ENCODE data around the gene SEC14L5. TPM values are rescaled to one million over a fixed set of nuclear protein-coding genes. Genes with fewer than 3 reads are reported as not detected.
A peak's percentile ranks its signal among the peaks of the same experiment; 100 is the strongest.
"Not testable (repeated sequence)": the region's sequence is repeated elsewhere in the genome, so short reads cannot be mapped to it uniquely, and the experiment has no call there.

SEC14L5 gene
- total and polyA plus RNA-seq, 5 donors from 2014 or later, result 1.5 TPM; not detected in 4

GRCh38 chr16:4924593-4925292 lies 33.4 kb upstream of the SEC14L5 start:
- H3K9me3 ChIP-seq (ENCODE audit: control insufficient read depth in 2 of 2, low read length in 2 of 2), result peaks cover 8 to 13% of the 10 kb centered on the region in 2 experiments
- ATAC-seq (ENCODE audit: low read depth in 2 of 2) (no peak), DNase-seq (no peak)
- no peaks in the 10 kb centered on the region for H3K4me1 ChIP-seq (ENCODE audit: control insufficient read depth, insufficient read depth, low read length, poor library complexity, severe bottlenecking)
- no peak overlapping the region for H3K4me3 ChIP-seq (ENCODE audit: low read depth, low read length)
- no peaks in the 10 kb centered on the region for H3K36me3 ChIP-seq (ENCODE audit: control insufficient read depth, insufficient read depth, low read length)
- Mint-ChIP-seq H3K27ac (no peak overlapping the region), H3K27me3 (peaks cover 14% of the 10 kb centered on the region), H3K36me3 (no peaks in the 10 kb centered on the region), H3K4me1 (no peaks in the 10 kb centered on the region), H3K9me3 (peaks cover 0 to 20% (median 6%) of the 10 kb centered on the region in 7 donors), H3K4me3 (no peak overlapping the region)
- H3K27me3 ChIP-seq (ENCODE audit: control insufficient read depth, insufficient read depth, low read length), result no peaks in the 10 kb centered on the region
- no peak overlapping the region for H3K27ac ChIP-seq (ENCODE audit: insufficient read depth, low read length, poor library complexity, severe bottlenecking)

- Histone ChIP-seq H3K27ac (ENCODE audit: insufficient read depth, low read length, poor library complexity, severe bottlenecking) (no peak overlapping the region), H3K36me3 (ENCODE audit: control insufficient read depth, insufficient read depth, low read length) (no peaks in the 10 kb centered on the region), H3K9me3 (ENCODE audit: control insufficient read depth in 2 of 2, low read length in 2 of 2) (peaks cover 8 to 13% of the 10 kb centered on the region in 2 experiments), H3K27me3 (ENCODE audit: control insufficient read depth, insufficient read depth, low read length) (no peaks in the 10 kb centered on the region), H3K4me1 (ENCODE audit: control insufficient read depth, insufficient read depth, low read length, poor library complexity, severe bottlenecking) (no peaks in the 10 kb centered on the region), H3K4me3 (ENCODE audit: low read depth, low read length) (no peak overlapping the region)
- no peaks in the 10 kb centered on the region for H3K4me1 Mint-ChIP-seq
- H3K4me3 Mint-ChIP-seq, result no peak overlapping the region
- H3K36me3 Mint-ChIP-seq, result no peaks in the 10 kb centered on the region
- no peak overlapping the region for H3K27ac Mint-ChIP-seq
- no peak for DNase-seq
- peaks cover 0 to 20% (median 6%) of the 10 kb centered on the region in 7 donors for H3K9me3 Mint-ChIP-seq
- peaks cover 14% of the 10 kb centered on the region for H3K27me3 Mint-ChIP-seq
- ATAC-seq (ENCODE audit: low read depth in 2 of 2), result no peak
Measured at GRCh38 chr16:4925293-4925607, 32.9 kb upstream of the SEC14L5 start.

- Histone ChIP-seq H3K4me1 (ENCODE audit: control insufficient read depth, insufficient read depth, low read length, poor library complexity, severe bottlenecking) (no peaks in the 10 kb centered on the region), H3K9me3 (ENCODE audit: control insufficient read depth in 2 of 2, low read length in 2 of 2) (peaks cover 8 to 13% of the 10 kb centered on the region in 2 experiments), H3K27me3 (ENCODE audit: control insufficient read depth, insufficient read depth, low read length) (no peaks in the 10 kb centered on the region), H3K4me3 (ENCODE audit: low read depth, low read length) (no peak overlapping the region), H3K27ac (ENCODE audit: insufficient read depth, low read length, poor library complexity, severe bottlenecking) (no peak overlapping the region), H3K36me3 (ENCODE audit: control insufficient read depth, insufficient read depth, low read length) (no peaks in the 10 kb centered on the region)
- Mint-ChIP-seq H3K4me1 (no peaks in the 10 kb centered on the region), H3K9me3 (peaks cover 0 to 20% (median 6%) of the 10 kb centered on the region in 7 donors), H3K36me3 (no peaks in the 10 kb centered on the region), H3K27me3 (peaks cover 14% of the 10 kb centered on the region), H3K27ac (no peak overlapping the region), H3K4me3 (no peak overlapping the region)
- DNase-seq (no peak), ATAC-seq (ENCODE audit: low read depth in 2 of 2) (no peak)
Measured at GRCh38 chr16:4925791-4926190, 32.3 kb upstream of the SEC14L5 start.

GRCh38 chr16:4926928-4927327 lies 31.2 kb upstream of the SEC14L5 start:
- Histone ChIP-seq H3K27me3 (ENCODE audit: control insufficient read depth, insufficient read depth, low read length) (no peaks in the 10 kb centered on the region), H3K4me1 (ENCODE audit: control insufficient read depth, insufficient read depth, low read length, poor library complexity, severe bottlenecking) (no peaks in the 10 kb centered on the region), H3K9me3 (ENCODE audit: control insufficient read depth in 2 of 2, low read length in 2 of 2) (peaks cover 8 to 13% of the 10 kb centered on the region in 2 experiments), H3K27ac (ENCODE audit: insufficient read depth, low read length, poor library complexity, severe bottlenecking) (no peak overlapping the region), H3K4me3 (ENCODE audit: low read depth, low read length) (no peak overlapping the region), H3K36me3 (ENCODE audit: control insufficient read depth, insufficient read depth, low read length) (no peaks in the 10 kb centered on the region)
- Mint-ChIP-seq H3K4me3 (no peak overlapping the region), H3K9me3 (peaks cover 0 to 20% (median 6%) of the 10 kb centered on the region in 7 donors), H3K27me3 (peaks cover 14% of the 10 kb centered on the region), H3K27ac (no peak overlapping the region), H3K36me3 (no peaks in the 10 kb centered on the region), H3K4me1 (no peaks in the 10 kb centered on the region)
- no peak for ATAC-seq (ENCODE audit: low read depth in 2 of 2)
- DNase-seq, result no peak

- Histone ChIP-seq H3K27me3 (ENCODE audit: control insufficient read depth, insufficient read depth, low read length) (no peaks in the 10 kb centered on the region), H3K9me3 (ENCODE audit: control insufficient read depth in 2 of 2, low read length in 2 of 2) (peaks cover 8 to 13% of the 10 kb centered on the region in 2 experiments), H3K4me1 (ENCODE audit: control insufficient read depth, insufficient read depth, low read length, poor library complexity, severe bottlenecking) (no peaks in the 10 kb centered on the region), H3K36me3 (ENCODE audit: control insufficient read depth, insufficient read depth, low read length) (no peaks in the 10 kb centered on the region), H3K27ac (ENCODE audit: insufficient read depth, low read length, poor library complexity, severe bottlenecking) (no peak overlapping the region), H3K4me3 (ENCODE audit: low read depth, low read length) (no peak overlapping the region)
- ATAC-seq (ENCODE audit: low read depth in 2 of 2) (no peak), DNase-seq (no peak)
- Mint-ChIP-seq H3K27ac (no peak overlapping the region), H3K4me3 (no peak overlapping the region), H3K36me3 (no peaks in the 10 kb centered on the region), H3K4me1 (no peaks in the 10 kb centered on the region), H3K9me3 (peaks cover 0 to 20% (median 6%) of the 10 kb centered on the region in 7 donors), H3K27me3 (peaks cover 18% of the 10 kb centered on the region)
Measured at GRCh38 chr16:4927661-4928060, 30.5 kb upstream of the SEC14L5 start.

- Histone ChIP-seq H3K4me1 (ENCODE audit: control insufficient read depth, insufficient read depth, low read length, poor library complexity, severe bottlenecking) (no peaks in the 10 kb centered on the region), H3K27me3 (ENCODE audit: control insufficient read depth, insufficient read depth, low read length) (no peaks in the 10 kb centered on the region), H3K36me3 (ENCODE audit: control insufficient read depth, insufficient read depth, low read length) (no peaks in the 10 kb centered on the region), H3K4me3 (ENCODE audit: low read depth, low read length) (no peak overlapping the region), H3K9me3 (ENCODE audit: control insufficient read depth in 2 of 2, low read length in 2 of 2) (peaks cover 8 to 13% of the 10 kb centered on the region in 2 experiments), H3K27ac (ENCODE audit: insufficient read depth, low read length, poor library complexity, severe bottlenecking) (no peak overlapping the region)
- no peaks in the 10 kb centered on the region for H3K36me3 Mint-ChIP-seq
- H3K27ac Mint-ChIP-seq, result no peak overlapping the region
- H3K27me3 Mint-ChIP-seq, result peaks cover 20% of the 10 kb centered on the region
- peaks cover 0 to 20% (median 6%) of the 10 kb centered on the region in 7 donors for H3K9me3 Mint-ChIP-seq
- no peak overlapping the region for H3K4me3 Mint-ChIP-seq
- DNase-seq, result no peak
- ATAC-seq (ENCODE audit: low read depth in 2 of 2), result no peak
- H3K4me1 Mint-ChIP-seq, result no peaks in the 10 kb centered on the region
Measured at GRCh38 chr16:4928227-4928626, 29.9 kb upstream of the SEC14L5 start.

- H3K36me3 Mint-ChIP-seq, result not testable (repeated sequence)
Measured at GRCh38 chr16:4929619-4930018, 28.5 kb upstream of the SEC14L5 start.

GRCh38 chr16:4931381-4931780 lies 26.7 kb upstream of the SEC14L5 start:
- no peak overlapping the region for H3K27ac Mint-ChIP-seq
- no peak overlapping the region for H3K4me3 Mint-ChIP-seq
- peaks cover 23% of the 10 kb centered on the region for H3K27me3 Mint-ChIP-seq

More at GRCh38 chr16:4929619-4930018, 28.5 kb upstream of the SEC14L5 start:
- not testable (repeated sequence) for H3K4me1 Mint-ChIP-seq; H3K4me3 Mint-ChIP-seq; ATAC-seq (ENCODE audit: low read depth in 2 of 2); DNase-seq; H3K27ac ChIP-seq (ENCODE audit: insufficient read depth, low read length, poor library complexity, severe bottlenecking); H3K4me1 ChIP-seq (ENCODE audit: control insufficient read depth, insufficient read depth, low read length, poor library complexity, severe bottlenecking); H3K27me3 ChIP-seq (ENCODE audit: control insufficient read depth, insufficient read depth, low read length); H3K4me3 ChIP-seq (ENCODE audit: low read depth, low read length); H3K36me3 ChIP-seq (ENCODE audit: control insufficient read depth, insufficient read depth, low read length)
- H3K27me3 Mint-ChIP-seq, result peaks cover 21% of the 10 kb centered on the region
- peaks cover 0 to 20% (median 6%) of the 10 kb centered on the region in 7 donors for H3K9me3 Mint-ChIP-seq
- peak overlapping the region in 1 of 3 donors; percentile 90 for H3K27ac Mint-ChIP-seq
- peaks cover 8 to 13% of the 10 kb centered on the region in 2 experiments for H3K9me3 ChIP-seq (ENCODE audit: control insufficient read depth in 2 of 2, low read length in 2 of 2)

More at GRCh38 chr16:4931381-4931780, 26.7 kb upstream of the SEC14L5 start:
- Mint-ChIP-seq H3K4me1 (no peaks in the 10 kb centered on the region), H3K36me3 (no peaks in the 10 kb centered on the region), H3K9me3 (peaks cover 0 to 12% (median 6%) of the 10 kb centered on the region in 7 donors)
- H3K36me3 ChIP-seq (ENCODE audit: control insufficient read depth, insufficient read depth, low read length), result no peaks in the 10 kb centered on the region
- no peak for DNase-seq
- no peak for ATAC-seq (ENCODE audit: low read depth in 2 of 2)
- peaks cover 8 to 13% of the 10 kb centered on the region in 2 experiments for H3K9me3 ChIP-seq (ENCODE audit: control insufficient read depth in 2 of 2, low read length in 2 of 2)
- peaks cover 3% of the 10 kb centered on the region for H3K27me3 ChIP-seq (ENCODE audit: control insufficient read depth, insufficient read depth, low read length)
- no peak overlapping the region for H3K27ac ChIP-seq (ENCODE audit: insufficient read depth, low read length, poor library complexity, severe bottlenecking)
- H3K4me3 ChIP-seq (ENCODE audit: low read depth, low read length), result no peak overlapping the region
- H3K4me1 ChIP-seq (ENCODE audit: control insufficient read depth, insufficient read depth, low read length, poor library complexity, severe bottlenecking), result peaks cover 6% of the 10 kb centered on the region
